Tibial nerve (tissue), 4 donors: ENCODE data around the gene ANXA9. TPM values are rescaled to one million over a fixed set of nuclear protein-coding genes. Genes with fewer than 3 reads are reported as not detected.

Experiments used
- DNase-seq, 2 donors: peaks; one replicate each; pipeline ENCODE4 v3.0.0-alpha.2; 2019; ENCODE audit warnings: low spot score in 2 of 2
- H3K27ac ChIP-seq, 4 donors: fragments of 200-600 bp; sonication (generic) in 3 of 4; one replicate each; pipeline ENCODE4 v1.5.1; 2017 to 2019; ENCODE audit warnings: mild to moderate bottlenecking in 1 of 4
- H3K27me3 ChIP-seq, 2 donors: fragments of 200-600 bp; sonication (generic) in 1 of 2; one replicate each; pipeline versions ENCODE4 v1.5.1 to v1.6.0; 2017 to 2019
- H3K36me3 ChIP-seq, 3 donors: fragments of 200-600 bp; sonication (generic); one replicate each; pipeline ENCODE4 v1.5.1; 2018 to 2019
- H3K4me1 ChIP-seq, 4 donors: fragments of 200-600 bp; sonication (generic) in 3 of 4; one replicate each; pipeline ENCODE4 v1.5.1; 2017 to 2019
- H3K4me3 ChIP-seq, 4 donors: fragments of 200-600 bp; sonication (generic) in 3 of 4; one replicate each; pipeline ENCODE4 v1.5.1; 2017 to 2019; ENCODE audit warnings: mild to moderate bottlenecking in 1 of 4, moderate library complexity in 1 of 4
- H3K9me3 ChIP-seq, 4 donors: fragments of 200-600 bp; sonication (generic) in 3 of 4; one replicate each; pipeline ENCODE4 v1.5.1; 2017 to 2019
- EP300 ChIP-seq, 2 donors: sonication (generic); formaldehyde crosslinking; IDR thresholded peaks; one replicate each; pipeline ENCODE4 v1.6.1; 2017; ENCODE audit warnings: antibody characterized with exemption in 2 of 2, mild to moderate bottlenecking in 1 of 2
- POLR2A ChIP-seq, 2 donors: fragments of 450-650 bp; IDR thresholded peaks; one replicate each; pipeline ENCODE4 v1.6.1; 2017; ENCODE audit warnings: antibody characterized with exemption in 2 of 2, mild to moderate bottlenecking in 2 of 2, moderate library complexity in 2 of 2
- WGBS, 2 donors: methylation state at CpG; one replicate each; pipeline ENCODE4 v1.1.5; 2018; 5-methylcytosine and 5-hydroxymethylcytosine counted together
- total RNA-seq, 4 donors: library from RNA; depleted of rRNA; stranded (reverse); fragments of >200 nt; gene quantifications; one replicate each; pipeline ENCODE4 v1.1.0, GENCODE V29; 2016
- TF ChIP-seq, protein P1 (sequence below), 5 experiments: fragments of 200-600 bp in 3 of 5; fragments of 450-650 bp in 2 of 5; sonication (generic) in 3 of 5; IDR thresholded peaks; one replicate each; pipeline ENCODE4 v1.5.1; 2016 to 2019; ENCODE audit warnings: antibody characterized with exemption in 5 of 5, mild to moderate bottlenecking in 3 of 5, moderate library complexity in 2 of 5

ANXA9 gene
- total RNA-seq, 4 donors from 2014 or later, result 2.1 to 12.2 (median 7.8) TPM

DNA sequence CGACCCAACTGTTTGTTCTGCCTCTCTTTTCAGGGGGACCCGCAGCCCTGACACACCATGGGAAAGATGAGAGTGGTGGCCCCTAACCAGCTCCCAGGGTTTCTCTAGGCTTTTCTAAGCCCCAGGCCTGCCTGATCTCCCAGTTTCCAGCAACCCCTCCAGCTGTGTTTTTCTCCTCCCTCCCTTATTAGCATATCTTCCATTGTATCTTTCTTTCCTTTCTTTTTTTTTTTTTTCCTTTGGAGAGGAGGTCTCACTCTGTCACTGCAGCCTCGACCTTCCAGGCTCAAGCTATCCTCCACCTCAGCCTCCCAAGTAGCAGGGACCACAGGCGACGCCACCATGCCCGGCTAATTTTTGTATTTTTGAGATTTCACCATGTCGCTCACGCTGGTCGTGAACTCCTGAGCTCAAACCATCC lies 5.7 kb upstream of the ANXA9 start:
- no peaks in the 10 kb centered on the region for H3K36me3 ChIP-seq
- 92 to 94% methylated on average over 9 of the region's 9 CpGs for WGBS, 2 donors
- H3K27ac ChIP-seq, result peak overlapping the region in 2 of 4 donors; percentile 85 to 98
- no peaks in the 10 kb centered on the region for H3K27me3 ChIP-seq
- H3K9me3 ChIP-seq, result no peaks in the 10 kb centered on the region
- H3K4me1 ChIP-seq, result peaks cover 0 to 81% (median 48%) of the 10 kb centered on the region in 4 donors
- no peak for DNase-seq
- TF ChIP-seq, protein P1, sequence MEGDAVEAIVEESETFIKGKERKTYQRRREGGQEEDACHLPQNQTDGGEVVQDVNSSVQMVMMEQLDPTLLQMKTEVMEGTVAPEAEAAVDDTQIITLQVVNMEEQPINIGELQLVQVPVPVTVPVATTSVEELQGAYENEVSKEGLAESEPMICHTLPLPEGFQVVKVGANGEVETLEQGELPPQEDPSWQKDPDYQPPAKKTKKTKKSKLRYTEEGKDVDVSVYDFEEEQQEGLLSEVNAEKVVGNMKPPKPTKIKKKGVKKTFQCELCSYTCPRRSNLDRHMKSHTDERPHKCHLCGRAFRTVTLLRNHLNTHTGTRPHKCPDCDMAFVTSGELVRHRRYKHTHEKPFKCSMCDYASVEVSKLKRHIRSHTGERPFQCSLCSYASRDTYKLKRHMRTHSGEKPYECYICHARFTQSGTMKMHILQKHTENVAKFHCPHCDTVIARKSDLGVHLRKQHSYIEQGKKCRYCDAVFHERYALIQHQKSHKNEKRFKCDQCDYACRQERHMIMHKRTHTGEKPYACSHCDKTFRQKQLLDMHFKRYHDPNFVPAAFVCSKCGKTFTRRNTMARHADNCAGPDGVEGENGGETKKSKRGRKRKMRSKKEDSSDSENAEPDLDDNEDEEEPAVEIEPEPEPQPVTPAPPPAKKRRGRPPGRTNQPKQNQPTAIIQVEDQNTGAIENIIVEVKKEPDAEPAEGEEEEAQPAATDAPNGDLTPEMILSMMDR (IDR thresholded peaks at IDR 0.05), result no peak
- TF ChIP-seq POLR2A (IDR thresholded peaks at IDR 0.05) (no peak), EP300 (IDR thresholded peaks at IDR 0.05) (no peak)
- no peak overlapping the region for H3K4me3 ChIP-seq

DNA sequence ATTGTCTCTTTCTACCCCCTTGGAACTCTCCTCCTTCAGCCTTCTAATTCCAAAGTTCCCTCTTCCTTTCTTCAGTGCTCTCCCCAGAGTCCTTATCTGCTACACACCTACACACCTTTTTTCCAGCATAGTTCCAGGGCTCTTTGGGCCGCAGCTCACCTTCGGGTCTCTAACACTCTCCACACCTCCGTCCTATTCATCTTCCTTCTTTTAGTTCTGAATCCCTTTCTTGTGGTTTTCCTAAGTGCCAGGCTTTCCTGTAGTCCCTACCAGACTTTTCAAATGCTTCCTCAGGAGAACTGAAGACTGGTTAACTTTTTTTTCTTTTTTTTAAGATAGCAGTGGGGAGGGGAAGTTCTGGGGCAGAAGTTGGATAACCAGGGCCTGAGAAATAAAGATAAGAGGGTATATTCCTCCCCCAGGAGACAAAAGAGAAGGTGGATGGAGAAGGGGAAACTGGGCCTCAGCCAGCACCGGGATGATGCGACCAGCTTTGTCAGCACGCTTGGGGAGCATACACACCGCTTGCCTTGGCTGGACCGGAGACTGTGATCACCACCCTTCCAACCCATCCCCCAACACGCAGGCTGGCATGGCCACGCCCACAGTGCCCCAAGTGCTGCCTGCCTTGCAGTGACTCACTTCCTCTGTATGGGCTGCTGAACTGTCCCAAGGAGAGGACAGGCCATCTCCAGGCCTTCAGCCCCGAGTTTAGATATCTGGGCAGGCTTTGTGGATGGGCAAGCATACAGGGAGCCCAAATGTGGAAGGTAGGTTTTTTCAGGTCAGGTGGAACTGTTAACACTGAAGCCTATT lies 5.0 kb upstream of the ANXA9 start:
- Histone ChIP-seq H3K4me3 (peak overlapping the region in 1 of 4 donors; percentile 10), H3K27me3 (no peaks in the 10 kb centered on the region), H3K9me3 (no peaks in the 10 kb centered on the region), H3K4me1 (peaks cover 0 to 81% (median 41%) of the 10 kb centered on the region in 4 donors), H3K27ac (peak overlapping the region; percentile 46 to 98 (median 74)), H3K36me3 (no peaks in the 10 kb centered on the region)
- TF ChIP-seq, protein P1 (IDR thresholded peaks at IDR 0.05), result peak in 1 of 5 experiments; percentile 13
- peak; percentile 44 for TF ChIP-seq POLR2A (IDR thresholded peaks at IDR 0.05)
- peak; percentile 34 to 82 for TF ChIP-seq EP300 (IDR thresholded peaks at IDR 0.05)
- WGBS, 2 donors, result 38 to 44% methylated on average over 11 of the region's 11 CpGs
- peak; percentile 60 to 80 for DNase-seq

DNA sequence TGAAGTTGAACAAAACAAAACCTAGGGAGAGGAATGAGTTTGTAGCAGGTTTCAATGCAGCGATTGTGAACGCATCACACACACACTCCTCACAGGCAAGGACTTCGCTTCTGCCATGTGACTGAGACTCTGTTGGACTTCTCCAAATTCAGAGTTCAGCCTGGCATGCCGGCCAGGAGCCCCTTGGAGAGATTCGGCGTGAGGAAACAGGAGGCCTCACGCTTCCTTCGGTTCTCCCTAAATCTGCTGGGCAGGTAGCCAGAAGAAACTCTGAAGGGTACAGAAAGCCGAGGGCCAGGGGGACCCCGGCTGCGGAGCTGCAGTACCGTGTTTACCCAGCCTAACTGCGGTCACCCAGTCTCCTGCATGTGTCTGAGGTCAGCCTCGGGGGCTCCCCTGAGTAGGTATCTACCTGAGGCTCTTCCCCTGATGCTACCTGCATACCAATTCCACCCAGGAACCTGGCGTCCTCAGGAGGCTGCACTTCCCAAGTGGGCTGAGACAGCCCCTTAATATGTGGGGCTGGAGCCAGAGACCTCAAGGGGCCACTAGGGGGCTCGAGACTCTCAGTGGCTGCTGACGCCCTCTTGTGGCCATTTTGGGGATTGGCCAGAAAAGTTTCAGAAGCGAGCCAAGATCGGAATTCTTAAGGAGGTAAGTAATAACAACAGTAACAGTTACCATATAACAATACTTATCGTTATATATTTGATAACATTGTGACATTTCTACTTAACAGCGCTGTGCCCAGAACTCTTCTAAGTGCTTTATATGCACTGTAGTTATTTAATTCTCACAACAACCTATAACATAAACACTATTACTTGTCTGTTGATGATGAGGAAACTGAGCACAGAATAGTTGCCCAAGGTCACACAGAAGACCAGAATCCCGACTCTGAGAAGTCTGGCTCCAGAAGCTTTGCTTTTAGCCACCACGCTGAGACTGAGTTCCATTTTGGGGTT lies 2.7 kb upstream of the ANXA9 start:
- WGBS, 2 donors, result 12 to 20% methylated on average over 22 to 23 of the region's 23 CpGs
- peak overlapping the region in 2 of 4 donors; percentile 12 to 19 for H3K4me3 ChIP-seq
- H3K27me3 ChIP-seq, result no peaks in the 10 kb centered on the region
- H3K36me3 ChIP-seq, result no peaks in the 10 kb centered on the region
- peaks cover 0 to 75% (median 29%) of the 10 kb centered on the region in 4 donors for H3K4me1 ChIP-seq
- peak; percentile 91 to 99 for DNase-seq
- no peaks in the 10 kb centered on the region for H3K9me3 ChIP-seq
- TF ChIP-seq POLR2A (IDR thresholded peaks at IDR 0.05), result no peak
- TF ChIP-seq, protein P1 (IDR thresholded peaks at IDR 0.05), result peak; percentile 99 to 100 (median 99)
- peak in 1 of 2 donors; percentile 76 for TF ChIP-seq EP300 (IDR thresholded peaks at IDR 0.05)
- peak overlapping the region; percentile 10 to 98 (median 66) for H3K27ac ChIP-seq

DNA sequence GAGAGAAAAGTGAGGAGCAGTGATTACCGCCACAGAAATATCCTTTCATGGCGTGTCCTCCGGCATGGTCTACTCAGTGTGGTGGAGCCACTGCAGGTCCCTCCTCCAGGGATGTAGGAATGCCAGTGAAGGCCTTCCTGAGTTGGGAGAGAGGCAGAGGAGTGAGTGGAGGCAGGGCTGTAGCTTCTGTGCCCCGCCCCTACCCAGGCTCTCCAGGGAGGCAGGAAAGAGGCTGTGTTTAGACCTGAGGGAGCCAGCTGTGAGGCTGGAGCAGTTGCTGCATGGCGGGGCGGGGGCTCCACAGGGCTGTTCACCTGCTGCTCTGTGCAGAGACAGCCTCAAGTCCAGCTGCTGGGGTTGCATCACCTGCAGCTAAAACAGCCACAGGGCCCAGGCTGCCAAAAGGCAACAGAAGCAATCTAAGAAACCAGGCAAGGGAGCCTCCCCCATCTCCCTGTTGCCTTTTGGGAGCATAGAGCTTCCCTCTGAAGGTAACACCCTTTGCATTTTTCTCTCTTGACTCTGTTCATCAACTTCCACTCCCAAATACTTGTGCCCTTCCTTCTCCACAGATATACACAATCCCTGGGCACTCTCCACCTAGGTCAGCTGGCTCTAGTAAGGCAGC lies 801 bp upstream of the ANXA9 start:
- TF ChIP-seq, protein P1 (IDR thresholded peaks at IDR 0.05), result no peak
- no peak for TF ChIP-seq EP300 (IDR thresholded peaks at IDR 0.05)
- Histone ChIP-seq H3K27me3 (no peaks in the 10 kb centered on the region), H3K36me3 (no peaks in the 10 kb centered on the region), H3K9me3 (no peaks in the 10 kb centered on the region), H3K4me3 (no peak overlapping the region), H3K27ac (peak overlapping the region in 2 of 4 donors; percentile 32 to 60), H3K4me1 (peaks cover 0 to 63% (median 29%) of the 10 kb centered on the region in 4 donors)
- WGBS, 2 donors, result 76 to 86% methylated on average over 6 of the region's 6 CpGs
- DNase-seq, result no peak
